Breast epithelium (tissue), 3 donors: ENCODE data around the gene PTF1A.

ENCODE experiments used
- POLR2AphosphoS5 ChIP-seq, 3 donors: sonication (generic); formaldehyde crosslinking; IDR thresholded peaks; one replicate each; pipeline ENCODE4 v1.6.1; 2017; ENCODE audit warnings: antibody characterized with exemption in 3 of 3
- TF ChIP-seq, protein P1 (sequence below), 3 donors: fragments of 450-650 bp; IDR thresholded peaks; one replicate each; pipeline ENCODE4 v1.5.1; 2016 to 2017; ENCODE audit warnings: antibody characterized with exemption in 3 of 3, mild to moderate bottlenecking in 3 of 3, moderate library complexity in 3 of 3

DNA sequence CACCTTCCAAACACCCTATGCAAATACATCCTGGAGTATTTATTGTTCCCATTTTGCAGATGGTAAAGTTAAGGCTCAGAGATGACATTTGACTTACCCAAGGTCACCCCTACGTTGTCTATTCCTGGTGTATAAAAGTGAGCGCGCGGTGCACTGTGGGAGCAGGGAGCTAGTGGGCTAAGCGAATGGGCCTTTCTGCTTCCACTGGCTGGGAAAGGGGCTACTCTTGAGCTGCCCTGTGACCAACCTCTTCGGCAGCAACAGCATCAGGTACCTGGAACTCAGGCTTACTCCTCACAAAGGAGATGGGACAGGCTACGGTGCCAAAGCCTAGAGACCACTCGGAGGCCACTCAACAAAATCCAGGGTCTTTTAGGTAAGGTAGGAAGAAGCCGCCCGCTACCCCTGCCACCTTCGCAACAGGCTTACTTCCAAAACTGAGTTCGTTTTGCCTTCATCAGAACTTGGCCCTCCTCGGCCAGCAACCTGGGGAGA is 2.4 kb downstream of the PTF1A start:
- TF ChIP-seq, protein P1, sequence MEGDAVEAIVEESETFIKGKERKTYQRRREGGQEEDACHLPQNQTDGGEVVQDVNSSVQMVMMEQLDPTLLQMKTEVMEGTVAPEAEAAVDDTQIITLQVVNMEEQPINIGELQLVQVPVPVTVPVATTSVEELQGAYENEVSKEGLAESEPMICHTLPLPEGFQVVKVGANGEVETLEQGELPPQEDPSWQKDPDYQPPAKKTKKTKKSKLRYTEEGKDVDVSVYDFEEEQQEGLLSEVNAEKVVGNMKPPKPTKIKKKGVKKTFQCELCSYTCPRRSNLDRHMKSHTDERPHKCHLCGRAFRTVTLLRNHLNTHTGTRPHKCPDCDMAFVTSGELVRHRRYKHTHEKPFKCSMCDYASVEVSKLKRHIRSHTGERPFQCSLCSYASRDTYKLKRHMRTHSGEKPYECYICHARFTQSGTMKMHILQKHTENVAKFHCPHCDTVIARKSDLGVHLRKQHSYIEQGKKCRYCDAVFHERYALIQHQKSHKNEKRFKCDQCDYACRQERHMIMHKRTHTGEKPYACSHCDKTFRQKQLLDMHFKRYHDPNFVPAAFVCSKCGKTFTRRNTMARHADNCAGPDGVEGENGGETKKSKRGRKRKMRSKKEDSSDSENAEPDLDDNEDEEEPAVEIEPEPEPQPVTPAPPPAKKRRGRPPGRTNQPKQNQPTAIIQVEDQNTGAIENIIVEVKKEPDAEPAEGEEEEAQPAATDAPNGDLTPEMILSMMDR (IDR thresholded peaks at IDR 0.05), result no peak
- no peak for TF ChIP-seq POLR2AphosphoS5 (IDR thresholded peaks at IDR 0.05)
